Myocyte (in vitro differentiated cells): ENCODE measurements around the gene SNX25. TPM values are rescaled to one million over a fixed set of nuclear protein-coding genes. Genes with fewer than 3 reads are reported as not detected.
"Not testable (repeated sequence)": the region's sequence is repeated elsewhere in the genome, so short reads cannot be mapped to it uniquely, and the experiment has no call there.

Source experiments
- DNase-seq: peaks from one replicate; pipeline ENCODE4 v3.0.0-alpha.2; 2012; ENCODE audit warnings: low read depth
- total RNA-seq: library from RNA; depleted of rRNA; stranded (reverse); fragments of >200 nt; gene quantifications from 2 replicates; pipeline ENCODE4 v1.2.3, GENCODE V29; 2014

The SNX25 gene
- total RNA-seq, 1 donor from 2014 or later: 16.7 TPM

GRCh38 chr4:185204238-185204910 is 5.0 kb upstream of the SNX25 start:
- no peak for DNase-seq

GRCh38 chr4:185205073-185205472 is 4.3 kb upstream of the SNX25 start:
- DNase-seq: not testable (repeated sequence)

- DNase-seq: no peak
These were observed 3.6 kb upstream of the SNX25 start for GRCh38 chr4:185205697-185206342.

- no peak for DNase-seq
These were observed 1.9 kb upstream of the SNX25 start for GRCh38 chr4:185207466-185207865.

- not testable (repeated sequence) for DNase-seq
These were observed 379 bp downstream of the SNX25 start for GRCh38 chr4:185209852-185210101.

GRCh38 chr4:185210102-185210981 is 944 bp downstream of the SNX25 start:
- peak; percentile 69 for DNase-seq

GRCh38 chr4:185211035-185211434 is 1.6 kb downstream of the SNX25 start:
- no peak for DNase-seq

GRCh38 chr4:185211641-185212040 is 2.2 kb downstream of the SNX25 start:
- no peak for DNase-seq

GRCh38 chr4:185212581-185212980 is 3.2 kb downstream of the SNX25 start:
- DNase-seq: no peak

- no peak for DNase-seq
These were observed 4.5 kb downstream of the SNX25 start for GRCh38 chr4:185213877-185214276.

- no peak for DNase-seq
These were observed 5.9 kb downstream of the SNX25 start for GRCh38 chr4:185215261-185215660.

- DNase-seq: no peak
These were observed 8.1 kb downstream of the SNX25 start for GRCh38 chr4:185217408-185217975.

- no peak for DNase-seq
These were observed 8.9 kb downstream of the SNX25 start for GRCh38 chr4:185218312-185218711.

GRCh38 chr4:185219551-185220344 is 10.3 kb downstream of the SNX25 start:
- peak; percentile 42 for DNase-seq

GRCh38 chr4:185221491-185221890 is 12.1 kb downstream of the SNX25 start:
- no peak for DNase-seq

- DNase-seq: no peak
These were observed 12.5 kb downstream of the SNX25 start for GRCh38 chr4:185221912-185222311.

- DNase-seq: no peak
These were observed 13.2 kb downstream of the SNX25 start for GRCh38 chr4:185222598-185222997.

GRCh38 chr4:185224597-185224996 is 15.2 kb downstream of the SNX25 start:
- DNase-seq: no peak

- no peak for DNase-seq
These were observed 16.5 kb downstream of the SNX25 start for GRCh38 chr4:185225940-185226339.

GRCh38 chr4:185227131-185227551 is 17.7 kb downstream of the SNX25 start:
- no peak for DNase-seq

- no peak for DNase-seq
These were observed 18.4 kb downstream of the SNX25 start for GRCh38 chr4:185227713-185228278.
